Chondrocyte (in vitro differentiated cells): ENCODE measurements around the gene ASIC5. TPM values are rescaled to one million over a fixed set of nuclear protein-coding genes. Genes with fewer than 3 reads are reported as not detected.

ENCODE experiments used
- DNase-seq: peaks from one replicate; pipeline ENCODE4 v3.0.0; 2021; ENCODE audit warnings: mixed read lengths, low spot score
- H3K27ac Mint-ChIP-seq: one replicate; pipeline ENCODE4 v1.8.0; 2021; ENCODE audit warnings: mild to moderate bottlenecking, moderate library complexity, mixed read lengths; ENCODE audit not compliant: unreplicated experiment
- H3K27me3 Mint-ChIP-seq: 2 replicates; pipeline ENCODE4 v1.8.0; 2021; ENCODE audit warnings: low read depth, mixed read lengths
- H3K36me3 Mint-ChIP-seq: 2 replicates; pipeline ENCODE4 v1.8.0; 2021; ENCODE audit warnings: low read depth, mixed read lengths
- H3K4me1 Mint-ChIP-seq: 2 replicates; pipeline ENCODE4 v1.8.0; 2021; ENCODE audit warnings: low read depth, mild to moderate bottlenecking, mixed read lengths
- H3K4me3 Mint-ChIP-seq: one replicate; pipeline ENCODE4 v1.8.0; 2021; ENCODE audit warnings: mild to moderate bottlenecking, moderate library complexity, mixed read lengths; ENCODE audit not compliant: unreplicated experiment
- H3K9me3 Mint-ChIP-seq: 2 replicates; pipeline ENCODE4 v1.8.0; 2021; ENCODE audit warnings: low read depth, mixed read lengths
- total RNA-seq: library from RNA; stranded (reverse); gene quantifications from 3 replicates; pipeline ENCODE4 v1.2.1, GENCODE V29; 2021
- TF ChIP-seq, protein P1 (sequence below): fragments of 200-600 bp; sonication (generic); IDR thresholded peaks from 2 replicates; pipeline ENCODE4 v1.5.0; 2021; ENCODE audit warnings: antibody characterized with exemption, mild to moderate bottlenecking, moderate library complexity

The ASIC5 gene
- total RNA-seq, 1 donor from 2014 or later, result not detected

- TF ChIP-seq, protein P1, sequence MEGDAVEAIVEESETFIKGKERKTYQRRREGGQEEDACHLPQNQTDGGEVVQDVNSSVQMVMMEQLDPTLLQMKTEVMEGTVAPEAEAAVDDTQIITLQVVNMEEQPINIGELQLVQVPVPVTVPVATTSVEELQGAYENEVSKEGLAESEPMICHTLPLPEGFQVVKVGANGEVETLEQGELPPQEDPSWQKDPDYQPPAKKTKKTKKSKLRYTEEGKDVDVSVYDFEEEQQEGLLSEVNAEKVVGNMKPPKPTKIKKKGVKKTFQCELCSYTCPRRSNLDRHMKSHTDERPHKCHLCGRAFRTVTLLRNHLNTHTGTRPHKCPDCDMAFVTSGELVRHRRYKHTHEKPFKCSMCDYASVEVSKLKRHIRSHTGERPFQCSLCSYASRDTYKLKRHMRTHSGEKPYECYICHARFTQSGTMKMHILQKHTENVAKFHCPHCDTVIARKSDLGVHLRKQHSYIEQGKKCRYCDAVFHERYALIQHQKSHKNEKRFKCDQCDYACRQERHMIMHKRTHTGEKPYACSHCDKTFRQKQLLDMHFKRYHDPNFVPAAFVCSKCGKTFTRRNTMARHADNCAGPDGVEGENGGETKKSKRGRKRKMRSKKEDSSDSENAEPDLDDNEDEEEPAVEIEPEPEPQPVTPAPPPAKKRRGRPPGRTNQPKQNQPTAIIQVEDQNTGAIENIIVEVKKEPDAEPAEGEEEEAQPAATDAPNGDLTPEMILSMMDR, result no peak
- no peak overlapping the region for H3K4me3 Mint-ChIP-seq
- peaks cover 8% of the 10 kb centered on the region for H3K36me3 Mint-ChIP-seq
- no peak for DNase-seq
- H3K27me3 Mint-ChIP-seq, result no peaks in the 10 kb centered on the region
- H3K9me3 Mint-ChIP-seq, result no peaks in the 10 kb centered on the region
- H3K27ac Mint-ChIP-seq, result no peak overlapping the region
- peaks cover 30% of the 10 kb centered on the region for H3K4me1 Mint-ChIP-seq
These were observed 80.2 kb downstream of the ASIC5 start for GRCh38 chr4:155785828-155786227.

DNA sequence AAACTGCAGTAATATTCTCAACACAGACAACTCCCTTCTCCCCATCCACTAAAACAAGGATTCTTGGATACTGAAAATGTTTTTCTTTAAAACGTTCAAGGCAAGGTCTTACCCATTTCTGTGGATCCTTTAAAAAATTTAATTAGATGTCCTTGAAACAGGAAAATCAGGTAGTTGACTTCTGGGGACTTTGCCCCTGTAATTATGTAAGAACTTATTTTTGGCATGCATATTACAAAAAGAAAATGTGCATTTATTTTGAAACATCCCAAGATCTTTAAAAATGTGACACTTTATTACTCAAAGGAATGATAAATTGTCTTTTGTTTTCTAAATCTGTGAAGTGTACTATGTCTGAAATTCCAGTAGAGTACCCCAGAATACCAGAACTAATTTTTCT lies 81.4 kb downstream of the ASIC5 start:
- Mint-ChIP-seq H3K4me1 (peaks cover 41% of the 10 kb centered on the region), H3K9me3 (no peaks in the 10 kb centered on the region), H3K27me3 (no peaks in the 10 kb centered on the region), H3K4me3 (no peak overlapping the region), H3K36me3 (peaks cover 5% of the 10 kb centered on the region), H3K27ac (no peak overlapping the region)
- TF ChIP-seq, protein P1, result no peak
- no peak for DNase-seq

DNA sequence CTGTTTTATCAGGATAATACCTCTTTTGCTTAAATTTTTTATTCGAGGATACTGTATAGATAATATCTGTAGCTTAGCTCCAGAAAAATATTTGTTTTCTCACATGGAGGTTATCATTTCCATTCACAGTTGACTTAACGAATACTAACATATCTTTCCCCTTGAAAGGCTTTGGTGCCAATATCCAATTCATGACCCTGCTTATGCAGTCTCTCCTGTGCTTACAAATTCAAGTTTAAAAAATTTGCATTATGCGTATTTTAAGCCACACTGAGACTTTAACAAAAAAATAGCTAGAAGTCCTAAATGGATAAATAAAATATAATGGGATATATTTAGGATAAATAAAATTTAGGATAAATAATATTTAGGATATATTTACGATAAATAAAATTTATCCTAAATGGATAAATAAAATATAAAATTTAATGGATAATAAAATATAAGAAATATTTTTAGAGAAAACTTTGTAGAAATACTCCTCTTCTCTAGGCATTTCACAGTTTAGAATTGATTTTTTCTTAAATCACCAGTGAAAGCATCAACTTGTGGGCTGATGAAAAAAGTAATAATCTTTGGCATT lies 84.7 kb downstream of the ASIC5 start:
- TF ChIP-seq, protein P1, result no peak
- H3K4me3 Mint-ChIP-seq, result no peak overlapping the region
- no peak overlapping the region for H3K27ac Mint-ChIP-seq
- DNase-seq, result no peak
- H3K4me1 Mint-ChIP-seq, result peaks cover 45% of the 10 kb centered on the region
- H3K36me3 Mint-ChIP-seq, result peaks cover 3% of the 10 kb centered on the region
- H3K9me3 Mint-ChIP-seq, result no peaks in the 10 kb centered on the region
- no peaks in the 10 kb centered on the region for H3K27me3 Mint-ChIP-seq

DNA sequence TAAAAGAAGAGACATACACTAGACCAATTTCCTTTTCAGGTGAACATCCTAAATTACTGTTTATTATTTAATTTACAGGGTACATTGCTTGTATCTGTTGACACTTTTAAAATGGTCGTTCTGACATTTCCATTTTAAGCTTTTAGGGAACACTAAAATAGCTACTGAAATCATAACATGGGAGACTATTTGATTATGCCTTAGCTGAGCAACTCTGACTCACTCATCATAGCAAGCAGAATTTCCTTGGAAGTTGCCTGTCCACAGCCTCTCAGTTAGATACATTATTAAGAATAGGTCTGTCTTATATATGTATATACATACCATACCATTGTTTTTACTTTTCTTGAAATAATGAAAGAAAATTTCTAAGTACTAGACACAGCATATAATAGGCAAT lies 85.3 kb downstream of the ASIC5 start:
- Mint-ChIP-seq H3K4me3 (no peak overlapping the region), H3K27me3 (no peaks in the 10 kb centered on the region), H3K4me1 (peaks cover 45% of the 10 kb centered on the region), H3K9me3 (no peaks in the 10 kb centered on the region), H3K36me3 (peaks cover 3% of the 10 kb centered on the region), H3K27ac (no peak overlapping the region)
- TF ChIP-seq, protein P1, result no peak
- no peak for DNase-seq

Other genes with a start within 250 kb of the ASIC5 start
- gene GUCY1A1, start 199.4 kb downstream of the ASIC5 start, total RNA-seq, result 29.4 to 33.9 TPM (median 30.9 TPM) in 3 replicates
- 13.7 to 21.5 TPM (median 20.5 TPM) in 3 replicates for gene GUCY1B1, start 107.3 kb downstream of the ASIC5 start, total RNA-seq
- gene TDO2, start 37.4 kb upstream of the ASIC5 start, total RNA-seq, result not detected in 3 replicates
- 7.2 to 13.9 TPM (median 7.5 TPM) in 3 replicates for gene CTSO, start 87.6 kb upstream of the ASIC5 start, total RNA-seq